GM18951 (cell line): ENCODE data around the gene TNFRSF25.
"Not testable (repeated sequence)": the region's sequence is repeated elsewhere in the genome, so short reads cannot be mapped to it uniquely, and the experiment has no call there.

Experiments used
- POLR2A ChIP-seq: IDR thresholded peaks from 4 replicates; pipeline ENCODE4 v1.6.1; 2011; ENCODE audit warnings: mild to moderate bottlenecking; ENCODE audit not compliant: insufficient read length, insufficient read depth; ENCODE audit errors: extremely low read depth
- in situ Hi-C: fragments of 300-500 bp; cut with MboI; formaldehyde crosslinking; loops from one replicate; pipeline ENCODE4 v1.12.0; 2022; ENCODE audit warnings: low sequenced_read_pairs, mixed read lengths, inconsistent platforms; ENCODE audit not compliant: unreplicated experiment

Gene TNFRSF25

GRCh38 chr1:6465461-6466005 lies 440 bp downstream of the TNFRSF25 start:
- in situ Hi-C loops, result no loop called here
- TF ChIP-seq POLR2A, result no peak

DNA sequence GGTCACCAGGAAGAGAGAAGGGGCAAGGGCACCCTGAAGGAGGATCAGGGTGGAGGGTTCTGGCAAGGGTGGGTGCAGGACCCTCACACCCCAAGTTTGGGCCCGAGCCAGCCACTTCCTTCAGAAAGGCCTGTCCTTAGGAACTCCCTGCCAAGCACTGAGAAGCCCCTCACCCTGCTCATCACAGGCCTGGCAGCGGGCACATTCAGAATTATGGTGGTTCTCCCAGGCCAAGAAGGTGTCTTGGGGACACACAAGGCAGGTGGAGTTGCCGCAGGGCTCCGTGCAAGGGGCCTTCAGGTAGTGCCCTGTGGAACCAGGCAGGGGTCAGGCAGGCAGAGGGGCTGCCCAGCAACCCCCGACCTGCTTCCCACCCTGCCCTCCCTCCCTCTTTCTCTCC lies 1.1 kb downstream of the TNFRSF25 start:
- in situ Hi-C loops, result no loop called here

GRCh38 chr1:6464514-6464836 lies 1.5 kb downstream of the TNFRSF25 start:
- in situ Hi-C loops, result no loop called here
- no peak for TF ChIP-seq POLR2A

More for the DNA sequence above, 1.1 kb downstream of the TNFRSF25 start:
- no peak for TF ChIP-seq POLR2A

GRCh38 chr1:6463120-6463412 lies 2.9 kb downstream of the TNFRSF25 start:
- TF ChIP-seq POLR2A, result no peak
- in situ Hi-C loops, result no loop called here

- TF ChIP-seq POLR2A, result no peak
- in situ Hi-C loops, result no loop called here
Measured at GRCh38 chr1:6462412-6463119, 3.4 kb downstream of the TNFRSF25 start.

GRCh38 chr1:6461538-6462411 lies 4.2 kb downstream of the TNFRSF25 start:
- in situ Hi-C loops, result no loop called here
- TF ChIP-seq POLR2A, result no peak

DNA sequence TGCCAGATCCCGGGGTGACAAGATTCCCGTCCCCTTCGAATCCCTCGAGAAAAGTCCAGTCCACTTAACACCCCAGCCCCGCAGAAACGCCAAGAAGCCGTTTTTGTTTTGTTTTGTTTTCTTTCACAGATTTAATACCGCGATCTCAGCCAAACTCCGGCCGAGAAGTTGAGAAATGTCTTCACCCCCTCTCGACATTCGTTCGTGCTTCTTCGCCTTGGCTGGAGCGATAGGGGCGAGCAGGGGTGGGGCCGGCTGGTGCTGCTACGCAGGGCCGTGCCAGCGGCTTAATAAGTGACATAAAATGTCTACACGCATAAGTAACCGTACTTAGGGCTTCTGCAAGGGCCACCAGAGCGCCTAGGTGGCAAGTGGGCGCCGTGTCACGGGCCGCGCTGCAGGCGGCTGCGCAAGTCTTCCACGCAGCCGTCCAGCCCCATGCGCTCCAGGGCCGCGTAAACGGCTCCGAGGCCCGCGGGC lies 4.9 kb downstream of the TNFRSF25 start:
- TF ChIP-seq POLR2A, result no peak
- in situ Hi-C loops, result no loop called here

GRCh38 chr1:6460301-6461050 lies 5.5 kb downstream of the TNFRSF25 start:
- in situ Hi-C loops, result no loop called here
- no peak for TF ChIP-seq POLR2A

GRCh38 chr1:6459850-6460265 lies 6.1 kb downstream of the TNFRSF25 start:
- no peak for TF ChIP-seq POLR2A
- in situ Hi-C loops, result no loop called here

GRCh38 chr1:6456800-6457466 lies 9.0 kb downstream of the TNFRSF25 start:
- TF ChIP-seq POLR2A, result no peak
- in situ Hi-C loops, result no loop called here

DNA sequence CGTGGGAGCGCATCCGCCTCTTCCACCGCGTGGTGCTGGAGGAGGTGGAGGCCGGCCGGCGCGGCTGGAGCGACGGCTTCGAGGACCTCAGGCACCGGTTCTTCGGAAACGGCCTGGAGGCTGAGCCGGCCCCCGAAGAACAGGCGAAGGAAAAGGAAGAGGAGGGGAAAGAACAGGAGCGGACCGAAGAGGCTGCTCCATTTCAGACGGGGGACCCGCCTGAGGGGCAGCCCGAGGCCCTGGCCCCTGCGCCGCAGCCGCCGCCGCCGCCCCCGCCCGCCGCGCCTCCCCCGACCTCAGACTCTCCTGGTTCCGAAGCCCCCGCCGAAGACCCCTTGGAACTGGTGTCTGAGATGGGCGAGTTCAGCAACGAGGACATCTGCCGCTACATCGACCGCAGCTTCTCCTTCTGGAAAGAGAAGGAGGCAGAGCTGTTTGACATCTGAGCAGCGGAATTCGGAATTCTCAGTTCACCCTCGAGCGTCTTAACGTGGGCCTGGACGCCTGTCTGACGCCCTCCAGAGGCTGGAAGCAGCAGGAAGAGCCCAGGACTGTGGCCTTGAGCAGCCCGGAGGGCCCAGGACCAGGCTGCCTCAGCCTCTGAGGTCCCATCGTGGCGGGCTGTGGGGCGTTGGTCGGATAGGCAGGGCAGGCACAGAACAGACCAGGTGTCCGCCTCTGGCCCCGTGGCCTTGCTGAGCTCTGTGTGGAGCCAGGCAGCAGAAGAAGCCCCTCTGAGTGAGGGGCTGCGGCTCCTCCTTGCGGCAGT lies 10.0 kb downstream of the TNFRSF25 start:
- in situ Hi-C loops, result not testable (repeated sequence)
